Testis (tissue), 3 donors: ENCODE results near the gene ZNF521. TPM values are rescaled to one million over a fixed set of nuclear protein-coding genes. Genes with fewer than 3 reads are reported as not detected.

ENCODE experiments used
- DNase-seq: peaks from one replicate; pipeline ENCODE4 v3.0.0-alpha.2; 2019
- H3K27ac ChIP-seq, 2 donors: fragments of 200-600 bp; sonication (generic); one replicate each; pipeline ENCODE4 v1.5.1; 2019
- H3K27me3 ChIP-seq: fragments of 200-600 bp; sonication (generic); one replicate; pipeline ENCODE4 v1.5.1; 2019
- H3K36me3 ChIP-seq: fragments of 200-600 bp; sonication (generic); one replicate; pipeline ENCODE4 v1.5.1; 2017; ENCODE audit warnings: low read depth; ENCODE audit errors: missing control alignments
- H3K4me1 ChIP-seq: fragments of 200-600 bp; sonication (generic); one replicate; pipeline ENCODE4 v1.5.1; 2019
- H3K4me3 ChIP-seq, 2 donors: fragments of 200-600 bp; sonication (generic); one replicate each; pipeline ENCODE4 v1.5.1; 2017 to 2019
- H3K9me3 ChIP-seq: fragments of 200-600 bp; sonication (generic); one replicate; pipeline ENCODE4 v1.5.1; 2017
- POLR2A ChIP-seq: fragments of 450-650 bp; IDR thresholded peaks from one replicate; pipeline ENCODE4 v1.6.1; 2017; ENCODE audit warnings: antibody characterized with exemption, mild to moderate bottlenecking, moderate library complexity
- WGBS, 2 donors: methylation state at CpG; one replicate each; pipeline ENCODE4 v1.1.5; 2018; 5-methylcytosine and 5-hydroxymethylcytosine counted together
- intact Hi-C: fragments of 100-400 bp; cut with DNase I; formaldehyde crosslinking; loops from one replicate; pipeline ENCODE4 v1.15.1; 2023; ENCODE audit warnings: low total_unique reads
- polyA plus RNA-seq: library from polyadenylated mRNA; stranded (reverse); fragments of 350-450 nt; fragmentation: Illumina TruSeq; extraction: RNeasy Lipid Tissue Mini Kit (QIAGEN cat#74804); gene quantifications from one replicate; pipeline ENCODE4 v1.2.3, GENCODE V29; 2014; ENCODE audit warnings: low read depth, low replicate concordance; ENCODE audit not compliant: insufficient read depth
- total RNA-seq, 2 donors: library from RNA; depleted of rRNA; stranded (reverse); fragments of >200 nt; gene quantifications; one replicate each; pipeline ENCODE4 v1.2.3, GENCODE V29; 2016
- TF ChIP-seq, protein P1 (sequence below), 3 experiments: fragments of 450-650 bp in 2 of 3; fragments of 200-600 bp in 1 of 3; sonication (generic) in 1 of 3; IDR thresholded peaks; one replicate each; pipeline ENCODE4 v1.5.1; 2016 to 2019; ENCODE audit warnings: antibody characterized with exemption in 3 of 3, mild to moderate bottlenecking in 2 of 3, moderate library complexity in 1 of 3

The ZNF521 gene
- total and polyA plus RNA-seq, 3 donors from 2014 or later, result 8.7 to 46.9 (median 34.7) TPM

DNA sequence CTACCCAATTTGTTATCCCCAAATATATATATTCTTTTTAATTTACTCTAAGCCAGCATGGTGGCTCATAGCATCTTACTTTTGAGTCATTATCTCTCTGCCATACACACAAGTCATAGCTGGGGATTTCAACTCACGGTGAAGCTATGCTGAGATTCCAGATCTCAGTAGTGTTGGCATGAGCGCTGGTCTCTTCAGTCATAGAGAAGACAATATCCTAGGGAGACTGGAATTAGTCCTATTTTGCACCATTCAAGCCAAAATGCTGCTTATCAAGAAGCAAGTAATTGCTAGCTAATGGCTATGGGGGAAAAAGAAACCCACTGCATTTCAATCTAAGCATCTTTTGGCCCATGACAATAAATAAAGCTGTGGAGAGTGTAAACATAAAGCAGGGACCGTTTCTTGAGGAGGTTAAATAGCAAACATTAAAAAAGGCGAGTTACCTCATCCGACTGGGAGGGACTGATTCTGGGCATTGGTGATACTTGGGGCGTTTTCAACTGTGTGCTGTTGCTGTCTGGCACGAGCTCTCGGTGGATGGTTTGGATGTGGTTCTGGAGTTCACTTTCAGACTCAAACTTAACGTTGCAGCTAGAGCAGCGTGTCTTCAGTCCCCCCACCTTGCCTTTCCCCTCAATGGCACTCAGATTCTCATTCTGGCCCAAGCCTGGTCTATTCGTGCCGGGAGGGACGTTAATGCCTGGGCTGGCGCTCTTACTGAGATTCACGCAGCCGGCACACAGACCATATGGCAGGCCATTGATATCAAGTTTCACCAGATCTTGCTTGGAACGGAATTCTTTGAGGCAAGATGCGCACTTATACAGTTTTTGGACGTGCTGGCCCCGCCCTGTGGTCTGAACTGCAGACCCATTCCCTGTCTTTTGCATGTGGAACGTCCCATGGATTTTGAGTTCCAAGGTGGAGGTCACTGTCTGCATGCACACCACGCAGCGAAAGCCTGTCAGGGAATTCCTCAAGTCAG, 127.8 kb downstream of the ZNF521 start:
- H3K27me3 ChIP-seq, result no peaks in the 10 kb centered on the region
- WGBS, 2 donors, result 93% methylated on average over 19 to 23 of the region's 23 CpGs
- no peaks in the 10 kb centered on the region for H3K36me3 ChIP-seq
- no peaks in the 10 kb centered on the region for H3K9me3 ChIP-seq
- intact Hi-C loops, result no loop called here
- no peak for DNase-seq
- TF ChIP-seq, protein P1, sequence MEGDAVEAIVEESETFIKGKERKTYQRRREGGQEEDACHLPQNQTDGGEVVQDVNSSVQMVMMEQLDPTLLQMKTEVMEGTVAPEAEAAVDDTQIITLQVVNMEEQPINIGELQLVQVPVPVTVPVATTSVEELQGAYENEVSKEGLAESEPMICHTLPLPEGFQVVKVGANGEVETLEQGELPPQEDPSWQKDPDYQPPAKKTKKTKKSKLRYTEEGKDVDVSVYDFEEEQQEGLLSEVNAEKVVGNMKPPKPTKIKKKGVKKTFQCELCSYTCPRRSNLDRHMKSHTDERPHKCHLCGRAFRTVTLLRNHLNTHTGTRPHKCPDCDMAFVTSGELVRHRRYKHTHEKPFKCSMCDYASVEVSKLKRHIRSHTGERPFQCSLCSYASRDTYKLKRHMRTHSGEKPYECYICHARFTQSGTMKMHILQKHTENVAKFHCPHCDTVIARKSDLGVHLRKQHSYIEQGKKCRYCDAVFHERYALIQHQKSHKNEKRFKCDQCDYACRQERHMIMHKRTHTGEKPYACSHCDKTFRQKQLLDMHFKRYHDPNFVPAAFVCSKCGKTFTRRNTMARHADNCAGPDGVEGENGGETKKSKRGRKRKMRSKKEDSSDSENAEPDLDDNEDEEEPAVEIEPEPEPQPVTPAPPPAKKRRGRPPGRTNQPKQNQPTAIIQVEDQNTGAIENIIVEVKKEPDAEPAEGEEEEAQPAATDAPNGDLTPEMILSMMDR (IDR thresholded peaks at IDR 0.05), result no peak
- no peak for TF ChIP-seq POLR2A
- no peak overlapping the region for H3K27ac ChIP-seq
- no peak overlapping the region for H3K4me3 ChIP-seq
- H3K4me1 ChIP-seq, result no peaks in the 10 kb centered on the region

- no peak for DNase-seq
- TF ChIP-seq POLR2A, result no peak
- Histone ChIP-seq H3K27me3 (no peaks in the 10 kb centered on the region), H3K4me1 (no peaks in the 10 kb centered on the region), H3K9me3 (no peaks in the 10 kb centered on the region), H3K27ac (no peak overlapping the region), H3K4me3 (no peak overlapping the region), H3K36me3 (no peaks in the 10 kb centered on the region)
- WGBS, 2 donors, result 76 to 90% methylated on average over 2 of the region's 2 CpGs
- intact Hi-C loops, result no loop called here
Observed at GRCh38 chr18:25223211-25223610, 128.8 kb downstream of the ZNF521 start.

GRCh38 chr18:25222648-25223047, 129.3 kb downstream of the ZNF521 start:
- no peaks in the 10 kb centered on the region for H3K36me3 ChIP-seq
- no peak for TF ChIP-seq POLR2A
- TF ChIP-seq, protein P1 (IDR thresholded peaks at IDR 0.05), result no peak
- no peak for DNase-seq
- H3K4me1 ChIP-seq, result no peaks in the 10 kb centered on the region
- intact Hi-C loops, result no loop called here
- no peaks in the 10 kb centered on the region for H3K9me3 ChIP-seq
- no peak overlapping the region for H3K27ac ChIP-seq
- 85 to 93% methylated on average over 4 of the region's 4 CpGs for WGBS, 2 donors
- no peaks in the 10 kb centered on the region for H3K27me3 ChIP-seq
- no peak overlapping the region for H3K4me3 ChIP-seq

GRCh38 chr18:25210622-25211021, 141.3 kb downstream of the ZNF521 start:
- Histone ChIP-seq H3K4me3 (no peak overlapping the region), H3K9me3 (no peaks in the 10 kb centered on the region), H3K27ac (no peak overlapping the region), H3K36me3 (no peaks in the 10 kb centered on the region), H3K27me3 (no peaks in the 10 kb centered on the region), H3K4me1 (no peaks in the 10 kb centered on the region)
- no peak for DNase-seq
- intact Hi-C loops, result no loop called here
- TF ChIP-seq POLR2A, result no peak
- TF ChIP-seq, protein P1 (IDR thresholded peaks at IDR 0.05), result no peak
- WGBS, 2 donors, result 80 to 86% methylated on average over 3 of the region's 3 CpGs

DNA sequence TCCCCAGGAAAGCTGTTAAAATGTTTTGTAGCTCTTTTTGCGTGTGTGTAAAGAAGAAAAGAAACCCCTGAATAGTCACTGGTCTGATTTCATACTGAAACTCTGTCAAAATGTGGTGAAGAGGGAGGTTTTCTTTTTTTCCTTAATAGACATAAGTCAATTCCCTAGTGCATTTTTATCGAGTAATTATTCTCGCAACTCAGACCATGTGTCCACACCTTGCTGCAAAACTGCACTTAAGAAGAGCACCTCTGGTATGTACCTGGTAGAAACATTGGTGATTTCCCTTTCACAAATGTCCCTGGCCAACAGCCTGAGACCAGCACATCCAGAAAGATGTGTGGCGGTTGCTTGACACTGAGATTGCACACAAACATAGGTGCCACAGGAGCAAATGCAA, 159.9 kb downstream of the ZNF521 start:
- no peak overlapping the region for H3K27ac ChIP-seq
- intact Hi-C loops, result no loop called here
- no peak overlapping the region for H3K4me3 ChIP-seq
- H3K4me1 ChIP-seq, result no peaks in the 10 kb centered on the region
- no peaks in the 10 kb centered on the region for H3K36me3 ChIP-seq
- no peaks in the 10 kb centered on the region for H3K27me3 ChIP-seq
- no peak for DNase-seq
- TF ChIP-seq, protein P1 (IDR thresholded peaks at IDR 0.05), result no peak
- no peak for TF ChIP-seq POLR2A
- 62 to 67% methylated on average over 4 of the region's 4 CpGs for WGBS, 2 donors
- H3K9me3 ChIP-seq, result no peaks in the 10 kb centered on the region
